T-cell (primary cell): ENCODE measurements around the gene STRBP. TPM values are rescaled to one million over a fixed set of nuclear protein-coding genes. Genes with fewer than 3 reads are reported as not detected.
"Not testable (repeated sequence)": the region's sequence is repeated elsewhere in the genome, so short reads cannot be mapped to it uniquely, and the experiment has no call there.

Source experiments
- ATAC-seq, 4 experiments: fragments of 200-7000 bp in 3 of 4; fragments of 150-1000 bp in 1 of 4; cut with Tn5 transposase; replicated peaks in 1 of 4; 1 replicate in 3 of 4; 2 replicates in 1 of 4; pipeline ENCODE4 v1.10.0; 2021; ENCODE audit warnings: moderate library complexity in 3 of 4, mild to moderate bottlenecking in 2 of 4, moderate number of reproducible peaks in 1 of 4
- CTCF ChIA-PET, 2 donors: fragments of 300-600 bp; sonication (Branson Sonifier 250); formaldehyde crosslinking; loops; one replicate each; lab custom pipeline; 2022; ENCODE audit warnings: antibody characterized with exemption in 2 of 2; lab: Charles Lee
- POLR2A ChIA-PET, 2 donors: fragments of 300-600 bp; sonication (Branson Sonifier 250); formaldehyde crosslinking; loops; one replicate each; lab custom pipeline; 2022; ENCODE audit warnings: antibody characterized with exemption in 2 of 2; lab: Charles Lee
- DNase-seq, 35 experiments: peaks; one replicate each; pipeline versions ENCODE4 v3.0.0 to v3.0.0-alpha.2; 2013 to 2023
- H3K27ac ChIP-seq: one replicate; pipeline ENCODE4 v1.5.1; 2013; ENCODE audit warnings: low read length
- H3K27me3 ChIP-seq, 2 experiments: replicated peaks in 1 of 2; 1 replicate in 1 of 2; 2 replicates in 1 of 2; pipeline versions ENCODE4 v1.6.1 to v1.7.0; 2013; ENCODE audit warnings: low read length in 1 of 2, mixed read lengths in 1 of 2; ENCODE audit not compliant: control insufficient read depth in 2 of 2, insufficient read depth in 2 of 2; ENCODE audit errors: extremely low read depth in 1 of 2
- H3K36me3 ChIP-seq, 2 donors: 1 replicate in 1 of 2; 2 replicates in 1 of 2; pipeline versions ENCODE4 v1.6.1 to v1.7.0; 2013; ENCODE audit warnings: low read length in 1 of 2; ENCODE audit not compliant: control insufficient read depth in 2 of 2, insufficient read depth in 1 of 2; ENCODE audit errors: extremely low read depth in 1 of 2
- H3K4me1 ChIP-seq, 2 experiments: 1 replicate in 1 of 2; 2 replicates in 1 of 2; pipeline versions ENCODE4 v1.6.1 to v1.7.0; 2013; ENCODE audit warnings: low read length in 2 of 2, mixed read lengths in 1 of 2; ENCODE audit not compliant: insufficient read depth in 2 of 2, control insufficient read depth in 1 of 2; ENCODE audit errors: extremely low read depth in 1 of 2
- H3K4me3 ChIP-seq, 2 donors: 1 replicate in 1 of 2; 2 replicates in 1 of 2; pipeline versions ENCODE4 v1.5.1 to v1.7.0; 2013; ENCODE audit warnings: mild to moderate bottlenecking in 2 of 2, low read length in 1 of 2, moderate library complexity in 1 of 2; ENCODE audit not compliant: control insufficient read depth in 1 of 2; ENCODE audit errors: extremely low read depth in 1 of 2
- H3K9me3 ChIP-seq: 2 replicates; pipeline ENCODE4 v1.7.0; 2013
- H3K27ac Mint-ChIP-seq, 2 donors: one replicate each; pipeline ENCODE4 v1.8.0; 2020 to 2021; ENCODE audit warnings: mild to moderate bottlenecking in 2 of 2, mixed read lengths in 2 of 2
- H3K27me3 Mint-ChIP-seq, 2 donors: one replicate each; pipeline ENCODE4 v1.8.0; 2021 to 2022; ENCODE audit warnings: mixed read lengths in 2 of 2
- H3K36me3 Mint-ChIP-seq: one replicate; pipeline ENCODE4 v1.8.0; 2021; ENCODE audit warnings: mixed read lengths
- H3K4me1 Mint-ChIP-seq, 3 donors: one replicate each; pipeline ENCODE4 v1.8.0; 2020 to 2022; ENCODE audit warnings: mixed read lengths in 3 of 3, mild to moderate bottlenecking in 1 of 3
- H3K4me3 Mint-ChIP-seq, 3 donors: one replicate each; pipeline ENCODE4 v1.8.0; 2020 to 2022; ENCODE audit warnings: mild to moderate bottlenecking in 3 of 3, mixed read lengths in 3 of 3, moderate library complexity in 3 of 3
- H3K9me3 Mint-ChIP-seq, 3 donors: one replicate each; pipeline ENCODE4 v1.8.0; 2020 to 2022; ENCODE audit warnings: mixed read lengths in 3 of 3
- WGBS: methylation state at CpG from one replicate; pipeline ENCODE4 v1.1.5; 2013; ENCODE audit warnings: missing lambda C conversion rate; ENCODE audit not compliant: insufficient coverage; 5-methylcytosine and 5-hydroxymethylcytosine counted together
- total RNA-seq, 35 experiments: library from RNA in 6 of 35; stranded (reverse) in 6 of 35; fragments of 120-200 nt in 1 of 35; gene quantifications; one replicate each; pipeline versions ENCODE4 v1.2.1 to v1.2.4 and lab custom pipeline; 2013 to 2026

The STRBP gene
- total RNA-seq, 5 donors from 2014 or later (not counting 1 experiment from before 2014, with no cell fraction given) = 18.6 to 26.9 (median 20.0) TPM

- Histone ChIP-seq H3K27me3 (no peaks in the 10 kb centered on the region), H3K27ac (no peak overlapping the region), H3K9me3 (no peaks in the 10 kb centered on the region), H3K4me3 (no peak overlapping the region), H3K4me1 (no peaks in the 10 kb centered on the region), H3K36me3 (no peaks in the 10 kb centered on the region)
- WGBS = no CpG with 5 or more reads among the region's 1 CpG
- no peak overlapping the region for H3K27ac Mint-ChIP-seq
- POLR2A ChIA-PET = no interaction called here
- no peaks in the 10 kb centered on the region for H3K36me3 Mint-ChIP-seq
- H3K4me3 Mint-ChIP-seq = no peak overlapping the region
- DNase-seq (no peak), ATAC-seq (no peak)
- CTCF ChIA-PET = no interaction called here
- H3K27me3 Mint-ChIP-seq = no peaks in the 10 kb centered on the region
- H3K9me3 Mint-ChIP-seq = no peaks in the 10 kb centered on the region
- H3K4me1 Mint-ChIP-seq = peaks cover 0 to 4% (median 2%) of the 10 kb centered on the region in 3 donors
These were observed 72.3 kb downstream of the STRBP start for GRCh38 chr9:123196124-123196523.

GRCh38 chr9:123194023-123194422 is 74.4 kb downstream of the STRBP start:
- Mint-ChIP-seq H3K4me3 (no peak overlapping the region), H3K27me3 (no peaks in the 10 kb centered on the region), H3K36me3 (peaks cover under 1% of the 10 kb centered on the region), H3K4me1 (peaks cover 0 to 2% (median 0%) of the 10 kb centered on the region in 3 donors), H3K27ac (no peak overlapping the region), H3K9me3 (peaks cover 0 to under 1% (median 0%) of the 10 kb centered on the region in 3 donors)
- no peaks in the 10 kb centered on the region for H3K9me3 ChIP-seq
- H3K4me1 ChIP-seq = no peaks in the 10 kb centered on the region
- no peak overlapping the region for H3K4me3 ChIP-seq
- ChIA-PET CTCF (no interaction called here), POLR2A (no interaction called here)
- no peak for DNase-seq
- WGBS = no CpG with 5 or more reads among the region's 1 CpG
- no peaks in the 10 kb centered on the region for H3K27me3 ChIP-seq
- H3K36me3 ChIP-seq = no peaks in the 10 kb centered on the region
- no peak for ATAC-seq
- H3K27ac ChIP-seq = no peak overlapping the region

GRCh38 chr9:123191680-123192079 is 76.7 kb downstream of the STRBP start:
- Histone ChIP-seq H3K4me3 (no peak overlapping the region), H3K36me3 (no peaks in the 10 kb centered on the region), H3K4me1 (no peaks in the 10 kb centered on the region), H3K27me3 (no peaks in the 10 kb centered on the region), H3K27ac (no peak overlapping the region), H3K9me3 (peaks cover 3% of the 10 kb centered on the region)
- H3K4me1 Mint-ChIP-seq = peaks cover 0 to 4% (median 3%) of the 10 kb centered on the region in 3 donors
- 57% methylated on average over 1 of the region's 1 CpG for WGBS
- POLR2A ChIA-PET = interaction anchor here in 1 of 2 donors (0.6 kb wide), 1 partner anchor 252 kb away, joined by 4 read pairs; no protein-coding TSS in a partner anchor
- ATAC-seq (no peak), DNase-seq (no peak)
- peaks cover 0 to 3% (median 3%) of the 10 kb centered on the region in 3 donors for H3K9me3 Mint-ChIP-seq
- CTCF ChIA-PET = no interaction called here
- peaks cover 4% of the 10 kb centered on the region for H3K36me3 Mint-ChIP-seq
- no peak overlapping the region for H3K4me3 Mint-ChIP-seq
- H3K27ac Mint-ChIP-seq = no peak overlapping the region
- no peaks in the 10 kb centered on the region for H3K27me3 Mint-ChIP-seq

DNA sequence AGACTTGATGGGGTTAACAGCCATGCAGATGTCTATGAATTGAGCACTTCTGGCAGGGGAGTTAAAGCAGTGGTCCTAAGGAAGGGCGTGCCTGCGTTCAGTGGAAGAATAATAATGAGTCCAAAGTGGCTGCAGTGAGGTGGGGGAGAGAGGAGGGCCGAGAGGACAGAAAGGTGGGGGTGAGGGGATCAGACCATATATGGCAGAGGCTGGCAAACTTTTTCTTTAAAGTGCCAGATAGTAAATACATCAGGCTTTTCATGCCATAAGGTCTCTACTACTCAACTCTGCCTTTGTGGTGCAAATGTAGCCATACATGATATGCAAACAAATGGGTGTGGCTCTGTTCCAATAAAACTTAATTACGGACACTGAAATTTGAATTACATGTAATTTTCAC is 77.1 kb downstream of the STRBP start:
- Histone ChIP-seq H3K4me3 (no peak overlapping the region), H3K27ac (no peak overlapping the region), H3K4me1 (no peaks in the 10 kb centered on the region), H3K27me3 (no peaks in the 10 kb centered on the region), H3K9me3 (peaks cover 3% of the 10 kb centered on the region), H3K36me3 (no peaks in the 10 kb centered on the region)
- Mint-ChIP-seq H3K27ac (no peak overlapping the region), H3K4me3 (no peak overlapping the region), H3K9me3 (peaks cover 0 to 3% (median 3%) of the 10 kb centered on the region in 3 donors), H3K4me1 (peaks cover 0 to 4% (median 3%) of the 10 kb centered on the region in 3 donors), H3K27me3 (no peaks in the 10 kb centered on the region), H3K36me3 (peaks cover 4% of the 10 kb centered on the region)
- DNase-seq (no peak), ATAC-seq (no peak)
- CTCF ChIA-PET = no interaction called here
- POLR2A ChIA-PET = no interaction called here
- 89% methylated on average over 4 of the region's 4 CpGs for WGBS

DNA sequence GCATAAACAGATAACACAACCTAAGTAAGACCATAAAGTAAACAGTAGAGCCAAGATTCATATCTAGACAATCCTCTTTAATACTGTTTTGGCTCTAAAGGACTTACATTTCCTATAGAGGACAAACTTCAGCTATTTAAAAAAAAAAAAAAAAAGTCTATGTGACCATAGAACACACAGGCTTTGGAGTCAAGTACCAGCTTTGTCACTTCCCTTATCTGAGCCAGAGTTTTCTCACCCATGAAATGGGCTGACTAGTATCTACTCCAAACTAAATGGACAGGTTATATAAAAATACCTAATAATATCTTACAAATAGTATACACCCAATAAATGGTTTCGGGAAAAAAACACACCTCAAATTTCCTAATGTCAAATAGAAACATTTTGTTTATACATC is 81.3 kb downstream of the STRBP start:
- peaks cover 0 to 7% (median 2%) of the 10 kb centered on the region in 3 donors for H3K4me1 Mint-ChIP-seq
- ChIA-PET CTCF (no interaction called here), POLR2A (interaction anchor here in 1 of 2 donors (0.5 kb wide), 1 partner anchor 73 kb away, joined by 4 read pairs; no protein-coding TSS in a partner anchor)
- Histone ChIP-seq H3K36me3 (no peaks in the 10 kb centered on the region), H3K4me1 (no peaks in the 10 kb centered on the region), H3K27me3 (no peaks in the 10 kb centered on the region), H3K27ac (no peak overlapping the region), H3K4me3 (no peak overlapping the region), H3K9me3 (peaks cover 3% of the 10 kb centered on the region)
- no peaks in the 10 kb centered on the region for H3K27me3 Mint-ChIP-seq
- H3K36me3 Mint-ChIP-seq = peaks cover 12% of the 10 kb centered on the region
- no CpG with 5 or more reads among the region's 1 CpG for WGBS
- no peak for DNase-seq
- H3K9me3 Mint-ChIP-seq = peaks cover 0 to 3% (median 3%) of the 10 kb centered on the region in 3 donors
- H3K4me3 Mint-ChIP-seq = no peak overlapping the region
- ATAC-seq = no peak
- no peak overlapping the region for H3K27ac Mint-ChIP-seq

- H3K4me3 ChIP-seq, H3K4me3 Mint-ChIP-seq, H3K36me3 ChIP-seq, H3K9me3 Mint-ChIP-seq, H3K4me1 Mint-ChIP-seq, H3K27ac ChIP-seq, H3K27me3 ChIP-seq, ATAC-seq, H3K27me3 Mint-ChIP-seq, H3K9me3 ChIP-seq, DNase-seq, H3K27ac Mint-ChIP-seq, H3K4me1 ChIP-seq: not testable (repeated sequence)
- H3K36me3 Mint-ChIP-seq = peaks cover 14% of the 10 kb centered on the region
- POLR2A ChIA-PET = interaction anchor here in 1 of 2 donors (0.6 kb wide), 2 partner anchors 40 to 1265 kb away, joined by 3 read pairs; no protein-coding TSS in a partner anchor
- no CpG with 5 or more reads among the region's 2 CpGs for WGBS
- CTCF ChIA-PET = interaction anchor here (0.6 to 0.7 kb wide), 2 partner anchors 1011 to 1503 kb away, joined by 5 to 7 read pairs; no protein-coding TSS in a partner anchor
These were observed 82.4 kb downstream of the STRBP start for GRCh38 chr9:123186029-123186428.
